H1 (cell line): ENCODE results near the gene HUWE1. TPM values are rescaled to one million over a fixed set of nuclear protein-coding genes. Genes with fewer than 3 reads are reported as not detected.

Experiments
- CTCF ChIA-PET: fragments of 300-600 bp; sonication (Branson Sonifier 250); formaldehyde crosslinking; loops from one replicate; lab custom pipeline; 2021; ENCODE audit not compliant: partially characterized antibody; lab: Charles Lee
- POLR2A ChIA-PET: fragments of 300-600 bp; sonication (Branson Sonifier 250); formaldehyde crosslinking; loops from one replicate; lab custom pipeline; 2021; ENCODE audit warnings: inconsistent platforms; ENCODE audit not compliant: partially characterized antibody; lab: Charles Lee
- DNase-seq, 2 experiments: peaks; one replicate each; pipeline versions ENCODE4 v3.0.0 to v3.0.0-alpha.2; 2010 to 2022; ENCODE audit warnings: low spot score in 2 of 2, low read depth in 1 of 2, mixed read lengths in 1 of 2
- FAIRE-seq: peaks from 2 replicates; lab custom pipeline; 2011; peaks lifted over from hg19 to GRCh38; lab: Jason Lieb, UNC
- H2AFZ ChIP-seq: 2 replicates; pipeline ENCODE4 v1.8.1; 2012; ENCODE audit warnings: low read length, inconsistent platforms
- H2AK5ac ChIP-seq: 2 replicates; pipeline ENCODE4 v1.6.1; 2013; ENCODE audit warnings: low read depth, low read length
- H2BK120ac ChIP-seq: replicated peaks from 2 replicates; pipeline ENCODE3; 2013; ENCODE audit warnings: low read depth, low read length, inconsistent platforms
- H2BK12ac ChIP-seq: 2 replicates; pipeline ENCODE4 v1.6.1; 2013; ENCODE audit warnings: low read depth, low read length
- H2BK15ac ChIP-seq: 2 replicates; pipeline ENCODE4 v1.6.1; 2013; ENCODE audit warnings: low read length
- H2BK20ac ChIP-seq: 2 replicates; pipeline ENCODE4 v1.6.1; 2013; ENCODE audit warnings: low read length
- H2BK5ac ChIP-seq: 2 replicates; pipeline ENCODE4 v1.6.1; 2013; ENCODE audit warnings: low read depth, low read length
- H3K14ac ChIP-seq: 2 replicates; pipeline ENCODE4 v1.6.1; 2013; ENCODE audit warnings: inconsistent platforms; ENCODE audit not compliant: insufficient read length
- H3K18ac ChIP-seq: 2 replicates; pipeline ENCODE4 v1.6.1; 2013; ENCODE audit warnings: low read length; ENCODE audit errors: extremely low read depth
- H3K23ac ChIP-seq: 2 replicates; pipeline ENCODE4 v1.6.1; 2013; ENCODE audit warnings: inconsistent platforms; ENCODE audit not compliant: insufficient read length
- H3K23me2 ChIP-seq: 2 replicates; pipeline ENCODE4 v1.6.1; 2013; ENCODE audit warnings: low read depth, low read length
- H3K27ac ChIP-seq: 2 replicates; pipeline ENCODE4 v1.6.1; 2011; ENCODE audit warnings: low read depth, low read length, inconsistent platforms
- H3K27me3 ChIP-seq, 4 experiments: replicated peaks in 1 of 4; 1 replicate in 1 of 4; 2 replicates in 3 of 4; pipeline versions ENCODE4 v1.6.1 to v1.8.1; 2011 to 2013; ENCODE audit warnings: low read length in 3 of 4, mild to moderate bottlenecking in 3 of 4, inconsistent platforms in 2 of 4, mixed read lengths in 2 of 4, moderate library complexity in 1 of 4; ENCODE audit not compliant: control insufficient read depth in 3 of 4, insufficient read depth in 3 of 4; ENCODE audit errors: extremely low read depth in 1 of 4
- H3K36me3 ChIP-seq, 4 experiments: 2 replicates each; pipeline versions ENCODE4 v1.6.1 to v1.8.1; 2011 to 2013; ENCODE audit warnings: mild to moderate bottlenecking in 4 of 4, low read length in 3 of 4, moderate library complexity in 2 of 4, control low read depth in 1 of 4, inconsistent platforms in 1 of 4; ENCODE audit not compliant: insufficient read depth in 4 of 4, control insufficient read depth in 2 of 4
- H3K4ac ChIP-seq: replicated peaks from 2 replicates; pipeline ENCODE3; 2013; ENCODE audit warnings: low read length, low read depth, mixed read lengths, inconsistent platforms; ENCODE audit not compliant: insufficient read length
- H3K4me1 ChIP-seq, 4 experiments: replicated peaks in 1 of 4; 1 replicate in 1 of 4; 2 replicates in 3 of 4; pipeline versions ENCODE4 v1.6.1 to v1.8.1; 2011 to 2013; ENCODE audit warnings: low read length in 3 of 4, inconsistent platforms in 2 of 4, mixed read lengths in 1 of 4; ENCODE audit not compliant: insufficient read depth in 4 of 4, control insufficient read depth in 3 of 4
- H3K4me2 ChIP-seq, 2 experiments: 2 replicates each; pipeline versions ENCODE4 v1.6.1 to v1.8.1; 2011 to 2013; ENCODE audit warnings: low read depth in 2 of 2, low read length in 2 of 2, control low read depth in 1 of 2, inconsistent platforms in 1 of 2, mild to moderate bottlenecking in 1 of 2; ENCODE audit not compliant: insufficient read depth in 1 of 2
- H3K4me3 ChIP-seq, 4 experiments: fragments of 200-600, 300-600 bp in 1 of 4; sonication (generic), shearing (Covaris generic), sonication (Bioruptor Twin) in 1 of 4; 2 replicates each; pipeline versions ENCODE4 v1.5.1 to v1.8.1; 2011 to 2016; ENCODE audit warnings: low read length in 4 of 4, low read depth in 3 of 4, control low read depth in 2 of 4, inconsistent platforms in 2 of 4, mild to moderate bottlenecking in 2 of 4, mixed read lengths in 1 of 4, moderate library complexity in 1 of 4; ENCODE audit not compliant: insufficient read depth in 2 of 4; ENCODE audit errors: extremely low read depth in 1 of 4
- H3K56ac ChIP-seq: replicated peaks from 2 replicates; pipeline ENCODE3; 2013; ENCODE audit warnings: low read depth, mild to moderate bottlenecking, mixed read lengths, low read length, inconsistent platforms; ENCODE audit not compliant: insufficient read length
- H3K79me1 ChIP-seq: 2 replicates; pipeline ENCODE4 v1.6.1; 2013; ENCODE audit warnings: low read depth, low read length, control low read depth
- H3K79me2 ChIP-seq, 2 experiments: 2 replicates each; pipeline versions ENCODE4 v1.6.1 to v1.8.1; 2012 to 2013; ENCODE audit warnings: low read length in 2 of 2, mild to moderate bottlenecking in 2 of 2, inconsistent platforms in 1 of 2; ENCODE audit not compliant: insufficient read depth in 2 of 2, control insufficient read depth in 1 of 2
- H3K9ac ChIP-seq, 4 experiments: replicated peaks in 1 of 4; 1 replicate in 1 of 4; 2 replicates in 3 of 4; pipeline versions ENCODE4 v1.6.1 to v1.8.1; 2011 to 2013; ENCODE audit warnings: low read depth in 3 of 4, low read length in 3 of 4, control low read depth in 2 of 4, mild to moderate bottlenecking in 2 of 4, moderate library complexity in 2 of 4, inconsistent platforms in 1 of 4; ENCODE audit errors: extremely low read depth in 1 of 4
- H3K9me3 ChIP-seq, 2 experiments: 2 replicates each; pipeline versions ENCODE4 v1.6.1 to v1.8.1; 2012 to 2013; ENCODE audit warnings: mild to moderate bottlenecking in 2 of 2, moderate library complexity in 2 of 2, control low read depth in 1 of 2, inconsistent platforms in 1 of 2, low read depth in 1 of 2, low read length in 1 of 2, mixed read lengths in 1 of 2; ENCODE audit not compliant: insufficient read depth in 2 of 2
- H4K20me1 ChIP-seq, 2 experiments: replicated peaks in 1 of 2; 2 replicates each; pipeline versions ENCODE3 to v1.8.1; 2011 to 2013; ENCODE audit warnings: inconsistent platforms in 2 of 2, low read length in 2 of 2, mild to moderate bottlenecking in 1 of 2; ENCODE audit not compliant: insufficient read depth in 2 of 2, control insufficient read depth in 1 of 2
- H4K5ac ChIP-seq: 2 replicates; pipeline ENCODE4 v1.6.1; 2013; ENCODE audit warnings: low read length, low read depth, mixed read lengths, inconsistent platforms; ENCODE audit not compliant: insufficient read length
- H4K8ac ChIP-seq: 2 replicates; pipeline ENCODE4 v1.8.0; 2013; ENCODE audit warnings: mild to moderate bottlenecking, moderate library complexity, low read length, inconsistent platforms; ENCODE audit not compliant: insufficient read depth; ENCODE audit errors: extremely low read depth
- H4K91ac ChIP-seq: replicated peaks from 2 replicates; pipeline ENCODE3; 2013; ENCODE audit warnings: low read length, mixed read lengths, inconsistent platforms; ENCODE audit not compliant: insufficient read length
- WGBS, 2 experiments: shearing (Covaris generic) in 1 of 2; methylation state at CpG; one replicate each; pipeline versions ENCODE4 v1.1.6 to v1.1.7; 2013 to 2015; ENCODE audit warnings: low lambda C conversion rate in 2 of 2, mixed read lengths in 2 of 2, inconsistent platforms in 1 of 2, low coverage in 1 of 2, missing lambda C conversion rate in 1 of 2; ENCODE audit not compliant: insufficient replicate concordance in 2 of 2, insufficient coverage in 1 of 2, insufficient read length in 1 of 2; ENCODE audit errors: extremely low coverage in 1 of 2, missing lambda C conversion rate in 1 of 2; 5-methylcytosine and 5-hydroxymethylcytosine counted together
- polyA plus RNA-seq, 7 experiments: library from polyadenylated mRNA; depleted of rRNA in 3 of 7; stranded (reverse) in 5 of 7; unstranded in 2 of 7; fragments of >200 nt in 5 of 7; fragments of 200-250 nt in 2 of 7; gene quantifications; 1 replicate in 5 of 7; 2 replicates in 1 of 7; 4 replicates in 1 of 7; pipeline versions ENCODE4 v1.2.1 to v1.2.3, GENCODE V29; 2011 to 2013; ENCODE audit warnings: missing spikeins in 2 of 7, mixed read lengths in 2 of 7
- total RNA-seq: library from RNA; stranded (reverse); fragmentation: NEBNext Ultra II Directional; extraction: Animal tissue kit (Norgen Biotek cat#: 25700); gene quantifications from 2 replicates; pipeline ENCODE4 v1.2.1, GENCODE V29; 2021

Gene HUWE1
- total and polyA plus RNA-seq, 2 of the 8 experiments (the other 6 are each of a cell fraction or from before 2014, with no cell fraction given) = 114 to 252 TPM

DNA sequence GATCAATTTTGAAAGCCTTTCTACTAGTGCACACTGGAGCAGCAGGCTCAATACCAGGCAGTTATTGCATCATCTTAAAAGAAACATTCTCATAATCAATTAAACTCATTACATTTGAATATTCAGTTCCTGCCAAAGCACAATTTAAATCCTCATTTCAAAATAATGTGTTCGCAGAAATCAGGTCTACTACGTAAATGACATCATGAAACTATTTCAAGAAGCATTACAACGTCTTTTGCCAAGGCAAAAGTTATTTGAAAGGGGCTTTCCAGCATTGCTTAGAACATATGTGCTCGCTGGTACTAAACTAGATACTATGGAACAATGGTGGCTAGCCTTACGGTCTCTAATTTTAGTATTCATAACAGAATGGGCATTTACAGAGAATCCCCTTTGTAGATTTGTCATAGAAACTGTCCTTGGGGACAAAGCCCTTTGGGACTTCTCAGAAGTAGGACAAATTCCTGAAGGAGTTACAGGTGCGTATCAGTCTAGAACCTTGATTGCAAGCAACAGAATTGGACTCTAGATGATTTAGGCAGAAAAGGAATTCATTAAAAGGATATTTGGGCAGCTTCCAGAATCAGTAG, 27.6 kb upstream of the HUWE1 start:
- Histone ChIP-seq H2BK20ac (no peak overlapping the region), H3K27ac (no peak overlapping the region)
- POLR2A ChIA-PET = interaction anchor here (8.1 kb wide), 1 partner anchor 29 kb away, joined by 45 read pairs; the partner anchor contains the start of gene HUWE1

More for the DNA sequence above, 27.6 kb upstream of the HUWE1 start:
- no peak for DNase-seq
- Histone ChIP-seq H3K79me2 (no peaks in the 10 kb centered on the region), H3K4ac (no peak overlapping the region), H2AK5ac (no peak overlapping the region), H3K23ac (no peak overlapping the region), H3K9ac (no peak overlapping the region), H3K23me2 (no peaks in the 10 kb centered on the region), H2BK12ac (no peak overlapping the region), H2BK5ac (no peak overlapping the region), H2BK120ac (no peak overlapping the region), H3K4me2 (no peak overlapping the region), H3K9me3 (no peaks in the 10 kb centered on the region), H3K27me3 (no peaks in the 10 kb centered on the region), H3K4me1 (peaks cover 0 to 2% (median 0%) of the 10 kb centered on the region in 4 experiments; a peak in 1 of 7 replicates), H3K36me3 (no peaks in the 10 kb centered on the region), H4K8ac (no peak overlapping the region), H2AFZ (no peak overlapping the region), H4K5ac (no peak overlapping the region), H2BK15ac (no peak overlapping the region), H3K79me1 (no peaks in the 10 kb centered on the region), H3K18ac (no peak overlapping the region), H4K91ac (no peak overlapping the region), H3K4me3 (no peak overlapping the region), H4K20me1 (no peaks in the 10 kb centered on the region), H3K14ac (no peak overlapping the region), H3K56ac (no peak overlapping the region)
- no peak for FAIRE-seq
- CTCF ChIA-PET = interaction anchor here (1.4 kb wide), 1 partner anchor 35 kb away, joined by 4 read pairs; no protein-coding TSS in a partner anchor
- WGBS, 2 experiments = 76% methylated on average over 6 of the region's 6 CpGs; no CpG with 5 or more reads in 1 of the 2 experiments
